ENCODE results near the gene CLASP1. TPM values are rescaled to one million over a fixed set of nuclear protein-coding genes. Genes with fewer than 3 reads are reported as not detected.
A peak's percentile ranks its signal among the peaks of the same experiment; 100 is the strongest.

Gene CLASP1
- total and polyA plus RNA-seq, 2 experiments from 2014 or later: 20.1 to 45.9 TPM

GRCh38 chr2:121501554-121501953, 147.7 kb downstream of the CLASP1 start:
- Histone ChIP-seq H3K36me3 (replicated peaks; ENCODE audit: insufficient read depth, low read depth) (no peaks in the 10 kb centered on the region), H3K9me2 (replicated peaks; ENCODE audit: insufficient read depth) (no peaks in the 10 kb centered on the region), H3K9me3 (ENCODE audit: low read depth) (peaks cover 2% of the 10 kb centered on the region), H3K4me2 (no peak overlapping the region), H4K20me1 (ENCODE audit: insufficient read depth, poor library complexity, severe bottlenecking) (no peaks in the 10 kb centered on the region), H3K27me3 (no peaks in the 10 kb centered on the region), H3K79me2 (peaks cover 15% of the 10 kb centered on the region), H3K4me3 (no peak overlapping the region), H2AFZ (no peak overlapping the region), H3K27ac (peak overlapping the region; percentile 37), H3K4me1 (ENCODE audit: insufficient read depth) (no peaks in the 10 kb centered on the region)
- TF ChIP-seq EZH2phosphoT487 (IDR thresholded peaks at IDR 0.05; ENCODE audit: low read depth, severe bottlenecking, unreplicated experiment) (no peak), EZH2 (IDR thresholded peaks at IDR 0.05; ENCODE audit: borderline replicate concordance) (no peak)
- TF ChIP-seq, protein P1, sequence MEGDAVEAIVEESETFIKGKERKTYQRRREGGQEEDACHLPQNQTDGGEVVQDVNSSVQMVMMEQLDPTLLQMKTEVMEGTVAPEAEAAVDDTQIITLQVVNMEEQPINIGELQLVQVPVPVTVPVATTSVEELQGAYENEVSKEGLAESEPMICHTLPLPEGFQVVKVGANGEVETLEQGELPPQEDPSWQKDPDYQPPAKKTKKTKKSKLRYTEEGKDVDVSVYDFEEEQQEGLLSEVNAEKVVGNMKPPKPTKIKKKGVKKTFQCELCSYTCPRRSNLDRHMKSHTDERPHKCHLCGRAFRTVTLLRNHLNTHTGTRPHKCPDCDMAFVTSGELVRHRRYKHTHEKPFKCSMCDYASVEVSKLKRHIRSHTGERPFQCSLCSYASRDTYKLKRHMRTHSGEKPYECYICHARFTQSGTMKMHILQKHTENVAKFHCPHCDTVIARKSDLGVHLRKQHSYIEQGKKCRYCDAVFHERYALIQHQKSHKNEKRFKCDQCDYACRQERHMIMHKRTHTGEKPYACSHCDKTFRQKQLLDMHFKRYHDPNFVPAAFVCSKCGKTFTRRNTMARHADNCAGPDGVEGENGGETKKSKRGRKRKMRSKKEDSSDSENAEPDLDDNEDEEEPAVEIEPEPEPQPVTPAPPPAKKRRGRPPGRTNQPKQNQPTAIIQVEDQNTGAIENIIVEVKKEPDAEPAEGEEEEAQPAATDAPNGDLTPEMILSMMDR (IDR thresholded peaks at IDR 0.05; ENCODE audit: poor library complexity): no peak
- WGBS (ENCODE audit: low lambda C conversion rate, missing lambda C conversion rate): 92% methylated on average over 2 of the region's 2 CpGs
- DNase-seq (ENCODE audit: low spot score): no peak

GRCh38 chr2:121501031-121501430, 148.2 kb downstream of the CLASP1 start:
- Histone ChIP-seq H3K9me2 (replicated peaks; ENCODE audit: insufficient read depth) (no peaks in the 10 kb centered on the region), H4K20me1 (ENCODE audit: insufficient read depth, poor library complexity, severe bottlenecking) (no peaks in the 10 kb centered on the region), H3K27ac (no peak overlapping the region), H3K4me3 (no peak overlapping the region), H3K9me3 (ENCODE audit: low read depth) (peaks cover 2% of the 10 kb centered on the region), H3K4me1 (ENCODE audit: insufficient read depth) (no peaks in the 10 kb centered on the region), H3K4me2 (no peak overlapping the region), H3K36me3 (replicated peaks; ENCODE audit: insufficient read depth, low read depth) (no peaks in the 10 kb centered on the region), H3K79me2 (peaks cover 12% of the 10 kb centered on the region), H2AFZ (no peak overlapping the region), H3K27me3 (no peaks in the 10 kb centered on the region)
- DNase-seq (ENCODE audit: low spot score): no peak
- WGBS (ENCODE audit: low lambda C conversion rate, missing lambda C conversion rate): 90% methylated on average over 1 of the region's 1 CpG
- TF ChIP-seq EZH2 (IDR thresholded peaks at IDR 0.05; ENCODE audit: borderline replicate concordance): no peak
- TF ChIP-seq, protein P1 (IDR thresholded peaks at IDR 0.05; ENCODE audit: poor library complexity): no peak
- TF ChIP-seq EZH2phosphoT487 (IDR thresholded peaks at IDR 0.05; ENCODE audit: low read depth, severe bottlenecking, unreplicated experiment): no peak

DNA sequence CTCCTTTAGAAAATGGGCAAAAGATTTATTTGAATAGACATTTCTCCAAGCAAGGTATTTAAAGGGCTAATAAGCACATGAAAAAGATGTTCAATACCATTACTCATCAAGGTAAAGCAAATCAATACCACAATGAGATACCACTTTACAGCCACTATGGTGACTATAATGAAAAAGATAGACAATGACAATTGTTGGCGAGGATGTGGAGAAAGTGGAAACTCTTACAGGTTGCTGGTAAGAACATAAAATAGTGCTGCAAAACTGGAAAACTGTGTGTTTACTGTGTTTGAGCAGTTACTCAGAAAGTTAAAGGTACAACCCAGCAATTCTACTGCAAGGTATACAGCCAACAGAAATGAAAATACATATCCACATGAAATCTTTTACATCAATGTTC, 150.5 kb downstream of the CLASP1 start:
- no peak overlapping the region for H3K4me2 ChIP-seq
- TF ChIP-seq EZH2 (IDR thresholded peaks at IDR 0.05; ENCODE audit: borderline replicate concordance) (no peak), EZH2phosphoT487 (IDR thresholded peaks at IDR 0.05; ENCODE audit: low read depth, severe bottlenecking, unreplicated experiment) (no peak)
- TF ChIP-seq, protein P1 (IDR thresholded peaks at IDR 0.05; ENCODE audit: poor library complexity): no peak
- no peak for DNase-seq (ENCODE audit: low spot score)
- no peak overlapping the region for H3K27ac ChIP-seq
- H3K36me3 ChIP-seq (replicated peaks; ENCODE audit: insufficient read depth, low read depth): no peaks in the 10 kb centered on the region
- H2AFZ ChIP-seq: no peak overlapping the region
- H4K20me1 ChIP-seq (ENCODE audit: insufficient read depth, poor library complexity, severe bottlenecking): no peaks in the 10 kb centered on the region
- H3K9me2 ChIP-seq (replicated peaks; ENCODE audit: insufficient read depth): no peaks in the 10 kb centered on the region
- WGBS (ENCODE audit: low lambda C conversion rate, missing lambda C conversion rate): 100% methylated on average over 1 of the region's 1 CpG
- H3K4me1 ChIP-seq (ENCODE audit: insufficient read depth): no peaks in the 10 kb centered on the region
- H3K27me3 ChIP-seq: no peaks in the 10 kb centered on the region
- H3K9me3 ChIP-seq (ENCODE audit: low read depth): peaks cover 2% of the 10 kb centered on the region
- peaks cover 20% of the 10 kb centered on the region for H3K79me2 ChIP-seq
- no peak overlapping the region for H3K4me3 ChIP-seq

GRCh38 chr2:121492409-121492808, 156.9 kb downstream of the CLASP1 start:
- TF ChIP-seq, protein P1 (IDR thresholded peaks at IDR 0.05; ENCODE audit: poor library complexity): no peak
- no peak for TF ChIP-seq EZH2phosphoT487 (IDR thresholded peaks at IDR 0.05; ENCODE audit: low read depth, severe bottlenecking, unreplicated experiment)
- no peak for TF ChIP-seq EZH2 (IDR thresholded peaks at IDR 0.05; ENCODE audit: borderline replicate concordance)
- DNase-seq (ENCODE audit: low spot score): no peak
- 96% methylated on average over 3 of the region's 3 CpGs for WGBS (ENCODE audit: low lambda C conversion rate, missing lambda C conversion rate)
- H3K36me3 ChIP-seq (replicated peaks; ENCODE audit: insufficient read depth, low read depth): no peaks in the 10 kb centered on the region
- H3K27me3 ChIP-seq: no peaks in the 10 kb centered on the region
- H3K9me2 ChIP-seq (replicated peaks; ENCODE audit: insufficient read depth): no peaks in the 10 kb centered on the region
- peaks cover 12% of the 10 kb centered on the region for H3K4me1 ChIP-seq (ENCODE audit: insufficient read depth)
- H3K4me3 ChIP-seq: no peak overlapping the region
- no peak overlapping the region for H2AFZ ChIP-seq
- H3K27ac ChIP-seq: no peak overlapping the region
- H3K4me2 ChIP-seq: no peak overlapping the region
- no peaks in the 10 kb centered on the region for H4K20me1 ChIP-seq (ENCODE audit: insufficient read depth, poor library complexity, severe bottlenecking)
- H3K9me3 ChIP-seq (ENCODE audit: low read depth): no peaks in the 10 kb centered on the region
- H3K79me2 ChIP-seq: peaks cover 33% of the 10 kb centered on the region

All from hepatocyte (in vitro differentiated cells).